ENCODE results near the gene PLEKHA3. TPM values are rescaled to one million over a fixed set of nuclear protein-coding genes. Genes with fewer than 3 reads are reported as not detected.
A peak's percentile ranks its signal among the peaks of the same experiment; 100 is the strongest.

The PLEKHA3 gene
- total and polyA plus RNA-seq, 9 of the 15 experiments (the other 6 are each of a cell fraction or from before 2014, with no cell fraction given): 2.3 to 23.4 (median 10.5) TPM

GRCh38 chr2:178452870-178453269, 27.4 kb upstream of the PLEKHA3 start:
- no peak for TF ChIP-seq ZNF165 (CRISPR knock-in tag; IDR thresholded peaks at IDR 0.05; ENCODE audit: borderline replicate concordance)
- peak; percentile 98 for TF ChIP-seq NFIC (IDR thresholded peaks at IDR 0.05)
- no peak for TF ChIP-seq NFXL1 (CRISPR knock-in tag; IDR thresholded peaks at IDR 0.05)
- peak; percentile 88 for TF ChIP-seq NFIX (CRISPR knock-in tag; IDR thresholded peaks at IDR 0.05; ENCODE audit: low read depth)
- TF ChIP-seq MTF1 (CRISPR knock-in tag; IDR thresholded peaks at IDR 0.05; ENCODE audit: borderline replicate concordance): no peak
- no peak for TF ChIP-seq FUS (optimal IDR thresholded peaks at IDR 0.05; ENCODE audit: low read depth, low read length)
- no peak for TF ChIP-seq TGIF2 (CRISPR knock-in tag; IDR thresholded peaks at IDR 0.05)
- TF ChIP-seq, protein P1, sequence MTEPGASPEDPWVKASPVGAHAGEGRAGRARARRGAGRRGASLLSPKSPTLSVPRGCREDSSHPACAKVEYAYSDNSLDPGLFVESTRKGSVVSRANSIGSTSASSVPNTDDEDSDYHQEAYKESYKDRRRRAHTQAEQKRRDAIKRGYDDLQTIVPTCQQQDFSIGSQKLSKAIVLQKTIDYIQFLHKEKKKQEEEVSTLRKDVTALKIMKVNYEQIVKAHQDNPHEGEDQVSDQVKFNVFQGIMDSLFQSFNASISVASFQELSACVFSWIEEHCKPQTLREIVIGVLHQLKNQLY (CRISPR knock-in tag; conservative IDR thresholded peaks at IDR 0.05): no peak
- ChIA-PET CTCF (ENCODE audit: low intra/inter-chr PET ratio) (no interaction called here), POLR2A (interaction anchor here (1.0 kb wide), 1 partner anchor 22 kb away, joined by 3 read pairs; no protein-coding TSS in a partner anchor)
- Histone ChIP-seq H3K4me3 (no peak overlapping the region), H3K36me3 (ENCODE audit: control insufficient read depth, insufficient read depth, low read length) (peaks cover 14% of the 10 kb centered on the region), H3K9me3 (replicated peaks; ENCODE audit: control insufficient read depth, insufficient read depth, low read depth, low read length) (no peaks in the 10 kb centered on the region), H3K4me2 (ENCODE audit: insufficient read depth, low read length) (no peak overlapping the region; the same call in 1 of the 2 replicates), H2AFZ (ENCODE audit: low read depth, low read length) (0 out of 2 replicates have a peak overlapping the region, but pooled peaks have one; percentile 28), H3K27me3 (ENCODE audit: control insufficient read depth in 2 of 2, insufficient read depth in 2 of 2, low read length in 2 of 2) (no peaks in the 10 kb centered on the region), H3K27ac (ENCODE audit: extremely low read depth, low read depth, low read length) (no peak overlapping the region), H3K9ac (ENCODE audit: insufficient read depth in 1 of 2, low read depth in 2 of 2, low read length in 2 of 2) (no peak overlapping the region), H3K4me1 (replicated peaks in 1 of 2; ENCODE audit: control insufficient read depth in 2 of 2, insufficient read depth in 2 of 2, low read length in 2 of 2) (peaks cover 14 to 21% of the 10 kb centered on the region in 2 experiments; a peak in 4 of 5 replicates), H3K9me1 (ENCODE audit: control insufficient read depth, insufficient read depth, low read length) (no peaks in the 10 kb centered on the region), H4K20me1 (replicated peaks; ENCODE audit: control insufficient read depth, insufficient read depth, low read length) (0 out of 2 replicates have a peak, but pooled peaks cover 7% of the 10 kb centered on the region), H3K79me2 (ENCODE audit: control insufficient read depth, insufficient read depth, low read length) (peaks cover 30% of the 10 kb centered on the region)
- in situ Hi-C loops (cut with MboI): no loop called here
- ATAC-seq: no peak
- BruUV-seq (replicated peaks): no TSS peak
- no peak for FAIRE-seq
- no peak for DNase-seq (ENCODE audit: extremely low read depth in 1 of 4, low spot score in 3 of 4)
- 41% methylated on average over 5 of the region's 5 CpGs for WGBS (ENCODE audit: insufficient coverage, low coverage, missing lambda C conversion rate)
- intact Hi-C loops (cut with micrococcal nuclease): no loop called here
